Measurements from ENCODE around the gene SARDH. TPM values are rescaled to one million over a fixed set of nuclear protein-coding genes. Genes with fewer than 3 reads are reported as not detected.

The SARDH gene
- total and polyA plus RNA-seq, 2 of the 13 experiments (the other 11 are each of a cell fraction or from before 2014, with no cell fraction given) = 11.6 to 34.9 TPM

GRCh38 chr9:133768859-133769510 is 30.8 kb upstream of the SARDH start (continued):
- no peak; a peak in 1 of 4 replicates for TF ChIP-seq ATF4 (CRISPR knock-in tag; IDR thresholded peaks at IDR 0.05)
- TF ChIP-seq MTERF4 (CRISPR knock-in tag; IDR thresholded peaks at IDR 0.05) = no peak
- TF ChIP-seq ZNF740 (CRISPR knock-in tag; IDR thresholded peaks at IDR 0.05) = peak; percentile 54; the same call in 1 of the 2 replicates
- TF ChIP-seq ZNF512B (CRISPR knock-in tag; IDR thresholded peaks at IDR 0.05; ENCODE audit: borderline replicate concordance) = peak; percentile 93
- 0 out of 2 replicates have a peak, but pooled peaks have one; percentile 34 for TF ChIP-seq POGK (CRISPR knock-in tag; conservative IDR thresholded peaks at IDR 0.05)
- no peak for TF ChIP-seq SNAPC2 (CRISPR knock-in tag; IDR thresholded peaks at IDR 0.05)
- no peak for TF ChIP-seq JUNB (CRISPR knock-in tag; IDR thresholded peaks at IDR 0.05; ENCODE audit: borderline replicate concordance)
- TF ChIP-seq HOXA5 (CRISPR knock-in tag; IDR thresholded peaks at IDR 0.05) = peak; percentile 76; the same call in 1 of the 2 replicates
- no peak for TF ChIP-seq TFDP1 (CRISPR knock-in tag; IDR thresholded peaks at IDR 0.05; ENCODE audit: borderline replicate concordance)
- TF ChIP-seq ZBTB1 (CRISPR knock-in tag; IDR thresholded peaks at IDR 0.05; ENCODE audit: borderline replicate concordance) = no peak
- no peak for TF ChIP-seq MAF1 (CRISPR knock-in tag; IDR thresholded peaks at IDR 0.05; ENCODE audit: borderline replicate concordance)
- TF ChIP-seq ZNF75D (CRISPR knock-in tag; IDR thresholded peaks at IDR 0.05; ENCODE audit: borderline replicate concordance) = no peak
- TF ChIP-seq HDAC2 (CRISPR knock-in tag; IDR thresholded peaks at IDR 0.05) = peak; percentile 90
- TF ChIP-seq SKI (IDR thresholded peaks at IDR 0.05; ENCODE audit: partially characterized antibody) = peak; percentile 99
- TF ChIP-seq SRY (CRISPR knock-in tag; IDR thresholded peaks at IDR 0.05) = no peak
- TF ChIP-seq HMG20A (CRISPR knock-in tag; IDR thresholded peaks at IDR 0.05; ENCODE audit: borderline replicate concordance) = peak; percentile 53; the same call in 1 of the 2 replicates
- no peak for TF ChIP-seq MAFK (conservative IDR thresholded peaks at IDR 0.05 in 1 of 2, IDR thresholded peaks at IDR 0.05 in 1 of 2; ENCODE audit: low read length in 2 of 2)
- TF ChIP-seq HBP1 (CRISPR knock-in tag; IDR thresholded peaks at IDR 0.05; ENCODE audit: low read depth) = 0 out of 2 replicates have a peak, but pooled peaks have one; percentile 54
- peak; percentile 39; the same call in 1 of the 2 replicates for TF ChIP-seq KAT8 (CRISPR knock-in tag; IDR thresholded peaks at IDR 0.05)
